HUES6 (cell line): ENCODE measurements around the gene PAGE4.

ENCODE experiments used
- H3K27ac ChIP-seq: 2 replicates; pipeline ENCODE4 v1.7.0; 2013; ENCODE audit warnings: low read depth, mild to moderate bottlenecking, low read length, inconsistent platforms
- H3K27me3 ChIP-seq: 2 replicates; pipeline ENCODE4 v1.6.1; 2013; ENCODE audit warnings: low read length; ENCODE audit not compliant: control insufficient read depth, insufficient read depth
- H3K36me3 ChIP-seq: 2 replicates; pipeline ENCODE4 v1.6.1; 2013; ENCODE audit warnings: low read length; ENCODE audit not compliant: control insufficient read depth, insufficient read depth
- H3K4me1 ChIP-seq: 2 replicates; pipeline ENCODE4 v1.6.1; 2013; ENCODE audit warnings: low read length; ENCODE audit not compliant: control insufficient read depth, insufficient read depth
- H3K4me3 ChIP-seq: 2 replicates; pipeline ENCODE4 v1.5.1; 2013; ENCODE audit warnings: low read depth, low read length
- H3K9ac ChIP-seq: one replicate; pipeline ENCODE4 v1.6.1; 2013; ENCODE audit warnings: mild to moderate bottlenecking, low read length
- H3K9me3 ChIP-seq: 2 replicates; pipeline ENCODE4 v1.6.1; 2013; ENCODE audit warnings: low read depth, low read length; ENCODE audit not compliant: control insufficient read depth, insufficient read depth

Gene PAGE4

GRCh38 chrX:49829016-49829415, at the start of gene PAGE4:
Gene PAGE4, plus strand, starts transcription at chrX:49829303. Its CDS starts 1,126 bp downstream, at chrX:49830429.
- no peak within 1 kb of the TSS for H3K9ac ChIP-seq
- no peak within 1 kb of the TSS for H3K27ac ChIP-seq
- no peaks in the 10 kb centered on the region for H3K4me1 ChIP-seq
- H3K36me3 ChIP-seq: no peaks in the 10 kb centered on the region
- peaks cover 9% of the 10 kb centered on the region; the same call in 1 of the 2 replicates for H3K9me3 ChIP-seq
- peaks cover 8% of the 10 kb centered on the region; the same call in 1 of the 2 replicates for H3K27me3 ChIP-seq
- H3K4me3 ChIP-seq: no peak within 1 kb of the TSS

GRCh38 chrX:49784747-49785280, 44.3 kb upstream of the PAGE4 start:
- Histone ChIP-seq H3K4me3 (no peak overlapping the region), H3K27ac (no peak overlapping the region), H3K36me3 (no peaks in the 10 kb centered on the region), H3K4me1 (no peaks in the 10 kb centered on the region), H3K9me3 (peaks cover 12% of the 10 kb centered on the region; the same call in 1 of the 2 replicates), H3K27me3 (peaks cover 5% of the 10 kb centered on the region; the same call in 1 of the 2 replicates), H3K9ac (no peak overlapping the region)

GRCh38 chrX:49792376-49792775, 36.7 kb upstream of the PAGE4 start:
- Histone ChIP-seq H3K4me1 (no peaks in the 10 kb centered on the region), H3K27ac (no peak overlapping the region), H3K9me3 (peaks cover 11% of the 10 kb centered on the region; the same call in 1 of the 2 replicates), H3K27me3 (peaks cover 15% of the 10 kb centered on the region), H3K4me3 (no peak overlapping the region), H3K36me3 (no peaks in the 10 kb centered on the region), H3K9ac (no peak overlapping the region)

GRCh38 chrX:49793686-49794085, 35.4 kb upstream of the PAGE4 start:
- Histone ChIP-seq H3K4me3 (no peak overlapping the region), H3K4me1 (no peaks in the 10 kb centered on the region), H3K9me3 (peaks cover 14% of the 10 kb centered on the region; the same call in 1 of the 2 replicates), H3K27me3 (peaks cover 10% of the 10 kb centered on the region), H3K9ac (no peak overlapping the region), H3K36me3 (no peaks in the 10 kb centered on the region), H3K27ac (no peak overlapping the region)

GRCh38 chrX:49799828-49800227, 29.3 kb upstream of the PAGE4 start:
- Histone ChIP-seq H3K9me3 (peaks cover 21% of the 10 kb centered on the region; the same call in 1 of the 2 replicates), H3K36me3 (no peaks in the 10 kb centered on the region), H3K27me3 (peaks cover 10% of the 10 kb centered on the region), H3K27ac (no peak overlapping the region), H3K9ac (no peak overlapping the region), H3K4me3 (no peak overlapping the region), H3K4me1 (no peaks in the 10 kb centered on the region)

GRCh38 chrX:49809891-49810632, 19.0 kb upstream of the PAGE4 start:
- no peak overlapping the region for H3K9ac ChIP-seq
- H3K4me1 ChIP-seq: no peaks in the 10 kb centered on the region
- no peaks in the 10 kb centered on the region for H3K27me3 ChIP-seq
- H3K9me3 ChIP-seq: peaks cover 5% of the 10 kb centered on the region; the same call in 1 of the 2 replicates
- H3K4me3 ChIP-seq: no peak overlapping the region
- H3K27ac ChIP-seq: no peak overlapping the region
- H3K36me3 ChIP-seq: no peaks in the 10 kb centered on the region

- H3K27me3 ChIP-seq: no peaks in the 10 kb centered on the region
- H3K9ac ChIP-seq: no peak overlapping the region
- H3K36me3 ChIP-seq: no peaks in the 10 kb centered on the region
- H3K4me1 ChIP-seq: no peaks in the 10 kb centered on the region
- H3K27ac ChIP-seq: no peak overlapping the region
- peaks cover 8% of the 10 kb centered on the region; the same call in 1 of the 2 replicates for H3K9me3 ChIP-seq
- no peak overlapping the region for H3K4me3 ChIP-seq
Observed at GRCh38 chrX:49812177-49812576, 16.9 kb upstream of the PAGE4 start.

- H3K9ac ChIP-seq: no peak overlapping the region
- peaks cover 8% of the 10 kb centered on the region; the same call in 1 of the 2 replicates for H3K9me3 ChIP-seq
- H3K36me3 ChIP-seq: no peaks in the 10 kb centered on the region
- peaks cover 2% of the 10 kb centered on the region; the same call in 1 of the 2 replicates for H3K27me3 ChIP-seq
- H3K4me1 ChIP-seq: no peaks in the 10 kb centered on the region
- H3K4me3 ChIP-seq: no peak overlapping the region
- H3K27ac ChIP-seq: no peak overlapping the region
Observed at GRCh38 chrX:49816435-49816834, 12.7 kb upstream of the PAGE4 start.

- Histone ChIP-seq H3K9me3 (peaks cover 3% of the 10 kb centered on the region; the same call in 1 of the 2 replicates), H3K4me1 (no peaks in the 10 kb centered on the region), H3K4me3 (no peak overlapping the region), H3K27me3 (no peaks in the 10 kb centered on the region), H3K27ac (no peak overlapping the region), H3K36me3 (no peaks in the 10 kb centered on the region), H3K9ac (no peak overlapping the region)
Observed at GRCh38 chrX:49838374-49838773, 9.3 kb downstream of the PAGE4 start.

GRCh38 chrX:49840679-49841078, 11.6 kb downstream of the PAGE4 start:
- H3K27ac ChIP-seq: no peak overlapping the region
- no peaks in the 10 kb centered on the region for H3K27me3 ChIP-seq
- no peak overlapping the region for H3K9ac ChIP-seq
- no peak overlapping the region for H3K4me3 ChIP-seq
- H3K9me3 ChIP-seq: peaks cover 3% of the 10 kb centered on the region; the same call in 1 of the 2 replicates
- H3K36me3 ChIP-seq: no peaks in the 10 kb centered on the region
- H3K4me1 ChIP-seq: no peaks in the 10 kb centered on the region

- Histone ChIP-seq H3K9ac (no peak overlapping the region), H3K27me3 (no peaks in the 10 kb centered on the region), H3K4me1 (no peaks in the 10 kb centered on the region), H3K36me3 (no peaks in the 10 kb centered on the region), H3K9me3 (peaks cover 3% of the 10 kb centered on the region; the same call in 1 of the 2 replicates), H3K4me3 (no peak overlapping the region), H3K27ac (no peak overlapping the region)
Observed at GRCh38 chrX:49842621-49843020, 13.5 kb downstream of the PAGE4 start.
